Measurements from ENCODE around the gene CCDC81.
"Not testable (repeated sequence)": the region's sequence is repeated elsewhere in the genome, so short reads cannot be mapped to it uniquely, and the experiment has no call there.

The CCDC81 gene

GRCh38 chr11:86374586-86374985 lies at the start of gene CCDC81:
CCDC81 (plus strand) TSS chr11:86374887; CDS start chr11:86375164, 277 bp downstream.
- no peak for DNase-seq (ENCODE audit: low spot score)
- in situ Hi-C loops (cut with MboI; ENCODE audit: low pct_unique_long_range_greater_than_20kb, low sequenced_read_pairs, unreplicated experiment): no loop called here
- TF ChIP-seq CTCF (IDR thresholded peaks at IDR 0.05; ENCODE audit: extremely low read depth, insufficient read depth, missing control alignments): no peak

GRCh38 chr11:86335131-86335767 lies 39.4 kb upstream of the CCDC81 start:
- in situ Hi-C loops (cut with MboI; ENCODE audit: low pct_unique_long_range_greater_than_20kb, low sequenced_read_pairs, unreplicated experiment): no loop called here
- no peak for DNase-seq (ENCODE audit: low spot score)
- TF ChIP-seq CTCF (IDR thresholded peaks at IDR 0.05; ENCODE audit: extremely low read depth, insufficient read depth, missing control alignments): no peak

GRCh38 chr11:86337227-86337626 lies 37.5 kb upstream of the CCDC81 start:
- no peak for TF ChIP-seq CTCF (IDR thresholded peaks at IDR 0.05; ENCODE audit: extremely low read depth, insufficient read depth, missing control alignments)
- in situ Hi-C loops (cut with MboI; ENCODE audit: low pct_unique_long_range_greater_than_20kb, low sequenced_read_pairs, unreplicated experiment): no loop called here
- no peak for DNase-seq (ENCODE audit: low spot score)

GRCh38 chr11:86341382-86341781 lies 33.3 kb upstream of the CCDC81 start:
- no peak for TF ChIP-seq CTCF (IDR thresholded peaks at IDR 0.05; ENCODE audit: extremely low read depth, insufficient read depth, missing control alignments)
- in situ Hi-C loops (cut with MboI; ENCODE audit: low pct_unique_long_range_greater_than_20kb, low sequenced_read_pairs, unreplicated experiment): no loop called here
- DNase-seq (ENCODE audit: low spot score): no peak

GRCh38 chr11:86346513-86346912 lies 28.2 kb upstream of the CCDC81 start:
- DNase-seq (ENCODE audit: low spot score): no peak
- in situ Hi-C loops (cut with MboI; ENCODE audit: low pct_unique_long_range_greater_than_20kb, low sequenced_read_pairs, unreplicated experiment): no loop called here
- no peak for TF ChIP-seq CTCF (IDR thresholded peaks at IDR 0.05; ENCODE audit: extremely low read depth, insufficient read depth, missing control alignments)

GRCh38 chr11:86355256-86355655 lies 19.4 kb upstream of the CCDC81 start:
- in situ Hi-C loops (cut with MboI; ENCODE audit: low pct_unique_long_range_greater_than_20kb, low sequenced_read_pairs, unreplicated experiment): no loop called here
- no peak for DNase-seq (ENCODE audit: low spot score)
- TF ChIP-seq CTCF (IDR thresholded peaks at IDR 0.05; ENCODE audit: extremely low read depth, insufficient read depth, missing control alignments): no peak

GRCh38 chr11:86357412-86357811 lies 17.3 kb upstream of the CCDC81 start:
- in situ Hi-C loops (cut with MboI; ENCODE audit: low pct_unique_long_range_greater_than_20kb, low sequenced_read_pairs, unreplicated experiment); DNase-seq (ENCODE audit: low spot score): not testable (repeated sequence)
